ENCODE measurements around the gene ARID1B.

DNA sequence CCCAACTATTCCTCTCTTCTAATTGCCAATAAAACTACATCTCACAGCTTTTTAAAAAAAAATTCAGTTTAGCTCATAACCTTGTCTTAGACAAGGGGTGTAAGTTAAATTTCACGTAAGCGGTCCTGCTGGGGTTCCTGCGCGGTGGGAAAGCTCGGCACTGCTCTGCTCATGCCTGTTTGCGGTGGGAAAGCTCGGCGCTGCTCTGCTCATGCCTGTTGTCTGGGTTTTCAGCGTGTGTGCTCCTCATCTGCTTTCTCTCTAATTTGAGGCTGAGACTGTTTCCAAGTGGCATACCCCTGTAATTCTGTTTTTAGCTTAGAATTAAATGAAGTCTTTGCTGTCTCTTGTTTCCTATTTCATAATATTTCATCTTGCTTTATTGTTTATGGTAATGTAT, 18.6 kb downstream of the ARID1B start:
- TF ChIP-seq, protein P1, sequence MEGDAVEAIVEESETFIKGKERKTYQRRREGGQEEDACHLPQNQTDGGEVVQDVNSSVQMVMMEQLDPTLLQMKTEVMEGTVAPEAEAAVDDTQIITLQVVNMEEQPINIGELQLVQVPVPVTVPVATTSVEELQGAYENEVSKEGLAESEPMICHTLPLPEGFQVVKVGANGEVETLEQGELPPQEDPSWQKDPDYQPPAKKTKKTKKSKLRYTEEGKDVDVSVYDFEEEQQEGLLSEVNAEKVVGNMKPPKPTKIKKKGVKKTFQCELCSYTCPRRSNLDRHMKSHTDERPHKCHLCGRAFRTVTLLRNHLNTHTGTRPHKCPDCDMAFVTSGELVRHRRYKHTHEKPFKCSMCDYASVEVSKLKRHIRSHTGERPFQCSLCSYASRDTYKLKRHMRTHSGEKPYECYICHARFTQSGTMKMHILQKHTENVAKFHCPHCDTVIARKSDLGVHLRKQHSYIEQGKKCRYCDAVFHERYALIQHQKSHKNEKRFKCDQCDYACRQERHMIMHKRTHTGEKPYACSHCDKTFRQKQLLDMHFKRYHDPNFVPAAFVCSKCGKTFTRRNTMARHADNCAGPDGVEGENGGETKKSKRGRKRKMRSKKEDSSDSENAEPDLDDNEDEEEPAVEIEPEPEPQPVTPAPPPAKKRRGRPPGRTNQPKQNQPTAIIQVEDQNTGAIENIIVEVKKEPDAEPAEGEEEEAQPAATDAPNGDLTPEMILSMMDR (IDR thresholded peaks at IDR 0.05; ENCODE audit: poor library complexity) = no peak
- TF ChIP-seq EZH2 (IDR thresholded peaks at IDR 0.05; ENCODE audit: borderline replicate concordance) (no peak), EZH2phosphoT487 (IDR thresholded peaks at IDR 0.05; ENCODE audit: low read depth, severe bottlenecking, unreplicated experiment) (no peak)
